NCI-H1417 (cell line): ENCODE data around the gene NKX6-2.
"Not testable (repeated sequence)": the region's sequence is repeated elsewhere in the genome, so short reads cannot be mapped to it uniquely, and the experiment has no call there.

ENCODE experiments used
- DNase-seq, 3 experiments: peaks; one replicate each; lab custom pipeline; 2025; lab: John Stamatoyannopoulos, UW

NKX6-2 gene

DNA sequence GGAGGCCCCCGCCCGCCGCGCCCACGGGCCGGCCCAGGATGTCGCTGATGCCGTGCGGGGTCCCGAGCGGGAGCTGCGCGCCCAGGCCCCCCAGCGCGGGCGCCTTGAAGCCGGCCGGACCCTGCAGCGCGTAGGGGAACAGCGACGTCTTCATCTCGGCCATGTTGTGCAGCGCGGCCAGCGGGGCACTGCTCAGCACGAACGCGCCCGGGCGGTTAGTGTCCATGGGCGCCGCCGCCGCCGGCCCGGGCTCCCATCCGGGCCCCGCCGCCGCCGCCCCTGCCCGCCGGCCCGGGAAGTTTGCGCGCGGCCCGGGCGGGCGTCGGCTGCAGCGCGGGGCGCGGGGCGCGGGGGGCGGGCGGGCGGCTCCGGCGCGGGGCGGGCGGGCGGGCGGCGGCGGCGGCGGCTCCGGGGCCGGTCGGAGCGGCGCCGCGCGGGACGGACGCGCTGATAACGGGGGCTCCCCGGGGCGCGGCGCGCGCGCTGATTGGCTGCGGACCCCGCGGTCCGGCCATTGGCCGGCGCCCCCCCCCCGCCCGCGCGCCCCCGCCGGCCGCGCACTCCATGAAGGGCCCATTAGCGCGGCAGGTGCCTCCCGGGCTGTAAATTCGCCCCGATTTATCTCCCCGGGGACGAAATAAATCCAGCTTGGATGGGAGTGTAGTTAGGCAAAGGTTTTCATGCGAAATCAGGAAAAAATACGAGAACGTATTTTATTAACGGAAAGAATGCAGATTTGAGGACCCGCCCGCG is at the start of gene NKX6-2:
Gene NKX6-2, minus strand, starts transcription at position 425 of the 753 bp plus-strand sequence. Its CDS starts 199 bp downstream, at position 226.
- DNase-seq, result no peak

DNA sequence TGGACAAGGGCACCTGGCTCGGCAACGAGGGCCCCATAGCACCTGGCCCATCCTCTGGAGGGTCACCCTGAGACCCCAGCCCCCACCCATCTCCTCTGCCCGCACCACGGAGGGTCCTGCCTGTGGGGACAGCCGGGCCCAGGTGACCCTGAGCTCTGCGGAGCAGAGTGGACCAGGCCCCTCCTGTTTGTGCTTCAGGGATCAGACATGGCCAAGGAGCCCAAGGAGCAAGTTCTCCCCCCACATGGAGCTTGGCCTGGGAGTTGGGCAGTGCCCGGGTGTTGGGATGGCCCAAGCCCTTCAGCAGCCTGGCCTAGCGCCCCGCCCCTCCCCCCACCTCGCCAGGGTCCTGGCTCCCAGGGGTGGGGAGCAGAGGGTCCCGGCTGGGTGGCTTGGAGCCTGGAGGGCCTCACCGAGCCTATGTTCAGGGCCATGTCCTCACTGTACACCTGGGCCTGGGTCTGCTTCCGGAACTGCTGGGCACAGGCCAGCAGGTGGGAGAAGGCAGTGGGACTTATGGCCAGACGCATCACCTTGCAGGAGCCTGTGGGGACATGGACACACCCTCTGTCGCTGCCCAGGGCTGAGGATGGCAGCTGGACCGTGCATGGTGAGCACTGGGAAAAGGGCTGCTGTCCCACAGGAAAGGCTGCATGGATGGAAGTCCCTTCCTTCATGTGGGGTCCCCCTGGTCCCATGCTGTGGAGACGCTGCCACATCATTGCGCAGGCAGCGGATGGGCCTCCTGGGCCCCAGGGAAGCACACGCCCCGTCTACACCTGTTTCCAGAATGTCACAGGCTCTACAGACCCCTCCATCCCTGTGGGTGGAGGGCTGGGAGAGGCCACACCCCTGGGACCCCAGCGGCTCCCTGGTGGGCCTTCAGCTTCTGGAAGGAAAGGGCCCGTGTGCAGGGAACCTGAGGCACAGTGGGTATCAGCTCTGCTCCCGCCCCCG is 49.2 kb upstream of the NKX6-2 start:
- no peak for DNase-seq

DNA sequence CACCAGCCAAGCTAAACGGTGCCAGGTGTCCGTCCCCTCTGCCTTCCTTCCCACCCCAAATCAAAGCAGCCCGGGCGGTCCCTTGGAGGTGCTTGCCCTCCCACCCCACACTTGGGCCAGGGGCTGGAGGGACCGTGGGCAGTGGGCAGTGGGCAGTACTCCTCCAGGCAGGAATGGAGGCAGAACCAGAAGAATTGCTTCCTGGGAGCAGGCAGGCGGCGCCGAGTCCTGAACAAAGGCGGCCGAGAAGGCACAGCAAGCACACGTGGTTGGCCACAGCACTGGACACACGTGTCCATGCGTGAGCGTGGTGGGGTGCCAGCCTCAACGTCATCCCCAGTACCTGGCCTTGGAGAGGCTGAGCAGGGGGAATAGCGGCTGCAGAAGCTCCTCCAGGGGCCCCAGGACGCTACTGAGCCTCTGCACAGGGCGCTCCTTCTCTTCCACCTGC is 48.4 kb upstream of the NKX6-2 start:
- no peak for DNase-seq

DNA sequence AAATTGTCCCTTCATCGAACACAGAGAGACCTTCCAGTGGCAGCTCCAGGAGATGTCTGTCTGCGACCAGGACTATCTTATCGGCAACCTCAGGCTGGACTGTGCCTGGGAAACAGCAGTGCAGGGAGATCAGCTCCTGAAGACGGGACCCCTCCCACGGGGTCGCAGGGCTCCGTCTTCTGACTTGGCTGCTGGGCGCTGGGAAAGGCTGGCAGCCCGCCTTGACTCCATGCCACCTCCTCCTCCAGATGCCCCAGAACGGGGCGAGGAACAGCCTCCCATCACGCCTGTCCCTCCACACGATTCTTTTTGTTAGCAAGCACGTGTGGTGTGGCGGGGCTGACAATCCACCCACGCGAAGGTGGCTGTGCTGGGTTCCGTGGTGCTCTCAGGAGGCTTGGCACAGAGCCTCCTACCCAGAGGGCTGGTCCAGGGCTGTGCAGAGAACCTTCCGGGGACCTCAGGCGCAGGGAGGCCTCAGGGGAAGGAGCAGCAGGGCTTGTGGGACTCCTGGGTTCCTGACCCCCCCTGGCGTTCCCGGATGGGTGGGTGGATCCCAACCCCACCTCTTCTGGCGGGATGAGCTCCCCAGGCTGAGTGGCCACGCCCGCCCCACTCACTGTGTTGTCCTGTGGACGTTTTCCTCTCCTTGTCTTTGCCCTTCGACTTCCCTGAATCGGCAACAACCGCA is 47.6 kb upstream of the NKX6-2 start:
- DNase-seq, result no peak

DNA sequence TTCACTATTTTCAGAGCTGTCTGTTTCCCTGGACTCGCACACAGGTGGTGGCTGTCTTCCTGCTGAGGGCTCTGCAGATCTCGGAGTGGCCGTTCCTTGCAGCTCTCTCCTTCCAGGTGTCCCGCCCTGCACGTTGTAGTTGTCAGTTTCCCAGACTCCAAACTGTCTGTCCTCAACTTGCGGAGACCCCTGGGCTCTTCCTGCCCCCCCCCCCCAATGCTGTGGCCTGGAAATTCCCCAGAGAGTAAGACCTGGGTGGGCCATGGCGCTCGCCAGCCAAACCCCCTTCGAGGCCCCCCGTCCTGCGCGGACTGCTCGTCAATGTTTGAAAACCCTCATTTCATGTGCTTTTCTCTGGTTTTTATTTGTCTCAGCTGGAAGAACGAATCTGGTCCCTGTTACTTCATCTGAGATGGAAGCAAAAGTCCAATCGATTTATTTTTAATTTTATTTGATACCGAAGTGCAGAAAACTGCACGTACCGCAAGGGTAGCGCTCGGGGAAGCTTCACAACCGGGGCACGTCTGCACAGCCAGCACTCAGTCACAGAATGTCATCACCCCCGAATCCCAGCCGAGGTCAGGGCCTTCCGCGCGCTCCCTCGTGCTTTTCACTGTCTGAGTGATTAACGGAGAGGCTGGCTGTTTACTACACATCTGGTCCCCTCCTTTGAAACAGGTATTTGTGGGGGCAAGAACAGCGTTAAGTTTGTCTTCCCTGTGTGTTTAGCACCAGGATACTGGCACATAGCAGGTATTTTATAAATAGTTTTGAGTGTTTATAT is 46.4 kb upstream of the NKX6-2 start:
- no peak for DNase-seq

DNA sequence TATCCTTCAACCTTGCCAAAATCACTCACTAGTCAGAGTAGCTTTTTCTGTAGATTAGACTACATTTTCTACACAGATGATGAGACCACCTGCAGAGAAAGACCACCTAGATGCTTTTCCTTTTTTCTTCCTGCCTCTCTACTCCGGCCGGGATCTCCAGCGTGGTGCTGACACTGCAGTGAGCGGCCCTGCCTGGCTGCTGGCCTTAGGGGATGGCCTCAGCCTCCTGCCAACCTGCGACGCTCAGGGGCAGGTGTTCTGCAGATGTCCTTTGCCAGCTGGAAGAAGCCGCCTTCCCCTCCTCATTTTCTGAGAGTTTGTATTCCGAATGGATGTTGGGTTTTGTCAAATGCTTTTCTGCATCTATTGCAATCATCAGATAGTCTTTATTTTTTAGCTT is 43.5 kb upstream of the NKX6-2 start:
- DNase-seq, result no peak

DNA sequence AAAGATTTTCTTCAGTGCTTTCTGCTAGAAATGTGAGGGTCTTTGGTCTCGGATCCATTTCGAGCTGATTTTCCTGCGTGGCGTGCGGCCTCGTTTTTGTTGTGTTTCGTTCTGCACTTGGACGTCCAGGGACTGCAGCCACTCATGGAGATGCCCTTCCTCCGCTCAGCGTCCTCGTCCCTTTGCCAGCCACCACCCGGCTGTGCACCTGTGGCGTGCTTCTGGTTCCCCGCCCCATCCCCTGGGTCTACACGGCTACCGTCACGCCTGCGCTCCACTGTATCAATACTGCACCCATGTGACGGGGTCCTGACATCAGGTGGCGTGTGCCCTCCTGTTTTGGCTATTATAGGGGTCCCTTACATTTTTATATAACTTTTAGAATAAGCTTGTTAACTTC is 42.7 kb upstream of the NKX6-2 start:
- no peak for DNase-seq

DNA sequence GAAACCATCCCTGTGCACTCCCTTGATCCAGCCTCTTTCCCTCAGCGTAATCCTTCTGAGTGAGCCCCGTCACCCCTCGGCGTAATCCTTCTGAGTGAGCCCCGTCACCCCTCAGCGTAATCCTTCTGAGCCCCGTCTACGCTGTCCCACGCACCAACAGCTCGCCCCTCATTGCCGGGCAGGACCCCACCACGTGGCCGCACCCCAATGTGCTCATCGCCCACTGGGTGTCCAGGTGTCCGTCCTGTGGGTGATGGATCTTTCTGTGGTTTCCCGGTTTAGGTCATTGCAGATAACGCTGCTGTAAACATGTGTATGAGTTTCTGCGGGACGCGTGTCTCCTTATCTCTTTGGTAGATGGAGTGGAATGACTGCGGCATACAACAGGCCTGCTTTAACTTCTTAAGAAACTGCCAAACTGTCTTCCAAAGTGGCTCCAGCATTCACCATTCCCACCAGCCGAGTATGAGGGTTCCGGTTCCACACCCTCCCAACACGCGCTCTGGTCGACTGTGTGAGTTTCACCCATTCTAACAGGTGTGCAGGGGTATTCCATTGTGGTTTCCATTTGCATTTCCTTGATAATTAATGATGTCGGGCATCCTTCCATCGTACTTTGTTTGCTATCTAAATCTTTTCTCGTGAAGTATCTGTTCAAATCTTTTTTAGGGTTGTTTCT is 42.1 kb upstream of the NKX6-2 start:
- no peak for DNase-seq

DNA sequence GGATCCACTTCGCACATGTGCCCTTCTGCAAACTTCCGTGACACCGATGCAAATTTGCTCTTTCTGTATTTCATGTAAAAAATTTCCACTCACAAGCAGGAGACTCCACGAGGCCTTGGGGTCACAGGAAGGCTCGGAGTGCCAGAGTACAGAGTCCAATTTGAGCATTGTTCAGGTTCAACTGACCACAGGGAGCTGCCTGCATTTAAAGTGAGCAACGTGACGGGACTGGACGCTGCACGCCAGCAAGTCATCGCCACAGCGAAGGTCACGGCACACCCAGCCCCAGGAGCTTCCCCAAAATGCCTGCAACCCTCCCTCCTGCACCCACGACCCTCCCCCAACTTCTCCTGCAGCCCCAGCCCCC is 41.5 kb upstream of the NKX6-2 start:
- DNase-seq, result no peak

DNA sequence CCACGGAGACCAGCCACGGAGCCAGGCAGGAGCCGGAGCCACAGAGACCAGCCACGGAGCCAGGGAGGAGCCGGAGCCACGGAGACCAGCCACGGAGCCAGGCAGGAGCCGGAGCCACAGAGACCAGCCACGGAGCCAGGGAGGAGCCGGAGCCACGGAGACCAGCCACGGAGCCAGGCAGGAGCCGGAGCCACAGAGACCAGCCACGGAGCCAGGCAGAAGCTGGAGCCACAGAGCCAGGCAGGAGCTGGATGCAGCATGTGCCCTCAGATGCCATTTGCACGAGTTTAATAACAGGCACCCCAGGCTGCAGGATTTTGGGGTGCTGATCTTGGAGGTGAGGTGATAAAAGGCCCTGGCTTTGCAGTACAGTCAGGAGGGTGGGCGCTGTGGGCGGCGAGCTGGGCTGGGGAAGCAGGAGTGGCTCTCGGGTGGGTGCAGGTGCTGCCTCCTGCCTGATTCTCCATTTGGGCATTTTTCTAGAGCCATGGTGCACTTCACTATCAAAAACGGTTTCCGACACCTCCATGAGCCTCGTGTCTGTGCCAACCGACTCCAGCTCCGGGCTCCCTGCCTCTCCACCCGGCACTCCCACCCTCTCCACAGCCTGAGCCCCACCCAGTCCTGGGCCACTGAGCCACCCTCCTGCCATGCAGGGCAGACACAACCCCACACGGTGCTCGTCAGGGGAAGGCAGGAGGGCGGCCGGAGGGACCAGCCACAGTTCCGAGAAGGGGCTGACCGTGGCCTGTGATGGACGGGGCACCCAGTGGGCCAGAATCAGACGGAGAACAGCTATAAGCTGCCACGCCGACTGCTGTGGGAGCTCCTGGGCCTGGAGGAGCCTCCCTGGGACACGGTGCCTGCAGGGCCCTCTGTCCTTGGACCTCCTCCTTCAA is 40.8 kb upstream of the NKX6-2 start:
- DNase-seq, result no peak

DNA sequence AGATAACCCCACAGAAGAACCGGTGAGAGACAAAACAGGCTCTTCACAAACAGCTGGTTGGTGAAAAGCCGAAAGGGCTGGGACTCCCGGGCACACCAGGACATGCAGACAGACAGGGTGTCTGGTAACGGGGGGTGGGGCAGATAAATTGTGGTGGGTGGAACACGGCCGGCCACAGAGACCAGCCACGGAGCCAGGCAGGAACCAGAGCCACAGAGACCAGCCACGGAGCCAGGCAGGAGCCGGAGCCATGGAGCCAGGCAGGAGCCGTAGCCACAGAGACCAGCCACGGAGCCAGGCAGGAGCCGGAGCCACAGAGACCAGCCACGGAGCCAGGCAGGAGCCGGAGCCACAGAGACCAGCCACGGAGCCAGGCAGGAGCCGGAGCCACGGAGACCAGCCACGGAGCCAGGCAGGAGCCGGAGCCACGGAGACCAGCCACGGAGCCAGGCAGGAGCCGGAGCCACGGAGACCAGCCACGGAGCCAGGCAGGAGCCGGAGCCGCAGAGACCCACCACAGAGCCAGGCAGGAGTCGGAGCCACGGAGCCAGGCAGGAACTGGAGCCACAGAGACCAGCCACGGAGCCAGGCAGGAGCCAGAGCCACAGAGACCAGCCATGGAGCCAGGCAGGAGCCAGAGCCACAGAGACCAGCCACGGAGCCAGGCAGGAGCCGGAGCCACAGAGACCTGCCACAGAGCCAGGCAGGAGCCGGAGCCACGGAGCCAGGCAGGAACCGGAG is 40.0 kb upstream of the NKX6-2 start:
- DNase-seq, result not testable (repeated sequence)

DNA sequence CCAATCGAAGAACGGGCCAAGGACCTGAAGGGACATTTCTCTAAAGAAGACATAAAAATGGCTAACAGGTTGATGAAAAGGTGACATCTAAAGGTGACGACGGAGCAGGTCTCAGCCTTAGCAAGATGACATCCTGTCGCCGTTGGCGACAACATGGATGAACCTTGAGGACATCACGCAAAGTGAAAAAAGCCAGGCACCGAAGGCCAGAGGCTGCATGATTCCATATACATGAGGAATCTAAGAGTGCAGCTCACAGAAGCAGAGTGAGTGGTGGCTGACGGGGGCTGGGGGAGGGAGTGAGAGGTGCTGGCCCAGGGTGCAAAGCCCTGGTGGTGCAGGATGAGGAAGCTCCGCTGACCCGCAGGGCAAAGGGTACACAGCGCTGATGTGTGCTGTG is 34.1 kb upstream of the NKX6-2 start:
- DNase-seq, result no peak

DNA sequence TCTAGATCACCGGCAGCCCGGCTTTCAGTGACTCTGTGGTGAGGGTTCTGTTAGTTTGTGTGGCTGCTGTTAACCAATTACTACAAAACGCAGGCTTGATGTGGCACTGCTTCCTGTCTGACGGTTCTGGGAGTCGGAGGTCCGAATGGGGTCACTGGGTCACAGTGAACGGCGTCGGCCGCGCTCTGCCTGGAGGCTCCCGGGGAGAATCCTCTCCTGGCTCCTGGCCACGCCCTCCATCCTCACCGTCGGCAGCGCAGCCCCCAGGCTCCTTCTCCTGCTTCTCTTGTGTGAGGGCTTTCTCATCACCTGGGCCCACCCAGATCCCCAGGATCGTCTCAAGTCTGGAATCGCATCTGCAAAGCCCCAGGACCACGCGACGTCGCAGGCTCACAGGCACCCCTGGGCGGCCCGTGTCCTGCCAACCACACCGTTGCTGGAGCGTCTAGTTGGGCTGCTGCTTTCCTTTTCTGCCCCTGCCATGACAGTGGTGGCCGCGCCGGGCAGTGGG is 31.8 kb upstream of the NKX6-2 start:
- DNase-seq, result no peak

DNA sequence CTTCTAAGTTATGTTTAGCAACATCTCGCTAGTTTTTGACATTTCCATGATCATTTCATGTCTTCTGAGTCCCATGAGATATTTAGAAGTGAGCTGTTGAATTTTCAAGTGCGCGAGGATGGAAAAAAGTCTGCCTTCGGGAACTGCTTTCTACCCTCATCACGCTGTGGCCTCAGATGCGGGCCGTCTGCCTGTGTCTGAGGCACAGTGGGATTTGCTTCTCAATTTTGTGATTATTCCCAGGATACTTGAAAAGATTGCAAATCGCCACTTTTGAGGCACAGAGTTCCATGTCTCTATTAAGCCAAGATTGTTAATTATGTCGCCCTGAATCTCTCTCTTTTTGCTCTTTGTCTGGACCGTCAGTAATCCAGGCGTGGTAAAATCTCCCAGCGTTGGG is 30.8 kb upstream of the NKX6-2 start:
- DNase-seq, result no peak

DNA sequence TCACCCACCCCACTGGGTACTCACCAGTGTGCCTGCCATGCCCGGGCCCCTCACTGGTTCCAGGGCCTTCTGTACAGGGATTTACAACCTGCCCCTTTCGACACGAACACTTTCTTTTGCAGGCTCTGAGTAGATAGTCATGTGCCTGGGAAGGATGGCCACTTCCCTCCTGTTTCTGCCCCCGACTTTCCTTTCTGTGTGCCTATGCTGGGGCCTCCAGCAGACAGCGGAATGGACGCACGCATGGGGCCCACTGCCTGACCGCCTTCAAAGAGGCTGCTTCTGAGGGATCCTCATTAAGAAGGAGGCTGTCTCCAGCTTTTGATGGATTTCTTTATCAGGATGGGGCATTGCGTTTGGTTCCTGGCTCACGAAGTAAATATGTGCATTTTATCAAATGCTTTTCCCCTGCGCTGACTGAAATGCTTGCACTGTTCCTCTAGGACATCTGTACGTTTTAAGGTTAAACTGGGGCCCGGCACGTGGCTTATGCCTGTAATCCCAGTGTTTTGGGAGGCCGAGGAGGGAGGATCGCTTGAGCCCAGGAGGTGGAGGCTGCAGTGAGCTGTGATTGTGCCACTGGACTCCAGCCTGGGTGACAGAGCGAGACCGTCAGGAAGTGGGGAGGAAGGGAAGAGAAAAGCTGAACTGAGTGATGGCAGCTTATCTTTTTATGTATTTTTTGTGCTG is 29.4 kb upstream of the NKX6-2 start:
- DNase-seq, result no peak

DNA sequence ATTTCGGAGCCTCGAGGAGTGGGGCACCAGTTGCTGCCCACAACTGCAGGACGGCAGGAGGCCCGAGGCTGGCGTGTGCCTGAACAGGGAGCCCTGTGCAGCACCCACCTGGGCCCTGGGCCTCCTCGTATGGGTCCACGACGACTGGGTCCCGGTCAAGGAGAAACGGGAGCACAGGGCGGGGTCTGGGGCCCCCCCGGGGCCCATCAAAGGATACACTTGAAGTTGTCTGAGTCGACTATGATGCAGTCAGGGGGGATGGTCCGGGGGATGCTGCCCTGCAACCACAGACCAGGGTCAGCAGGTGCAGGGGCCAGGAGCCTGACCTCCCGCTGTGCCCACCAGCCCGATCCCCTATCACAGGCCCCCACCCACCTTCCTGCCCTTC is 28.5 kb upstream of the NKX6-2 start:
- no peak for DNase-seq

DNA sequence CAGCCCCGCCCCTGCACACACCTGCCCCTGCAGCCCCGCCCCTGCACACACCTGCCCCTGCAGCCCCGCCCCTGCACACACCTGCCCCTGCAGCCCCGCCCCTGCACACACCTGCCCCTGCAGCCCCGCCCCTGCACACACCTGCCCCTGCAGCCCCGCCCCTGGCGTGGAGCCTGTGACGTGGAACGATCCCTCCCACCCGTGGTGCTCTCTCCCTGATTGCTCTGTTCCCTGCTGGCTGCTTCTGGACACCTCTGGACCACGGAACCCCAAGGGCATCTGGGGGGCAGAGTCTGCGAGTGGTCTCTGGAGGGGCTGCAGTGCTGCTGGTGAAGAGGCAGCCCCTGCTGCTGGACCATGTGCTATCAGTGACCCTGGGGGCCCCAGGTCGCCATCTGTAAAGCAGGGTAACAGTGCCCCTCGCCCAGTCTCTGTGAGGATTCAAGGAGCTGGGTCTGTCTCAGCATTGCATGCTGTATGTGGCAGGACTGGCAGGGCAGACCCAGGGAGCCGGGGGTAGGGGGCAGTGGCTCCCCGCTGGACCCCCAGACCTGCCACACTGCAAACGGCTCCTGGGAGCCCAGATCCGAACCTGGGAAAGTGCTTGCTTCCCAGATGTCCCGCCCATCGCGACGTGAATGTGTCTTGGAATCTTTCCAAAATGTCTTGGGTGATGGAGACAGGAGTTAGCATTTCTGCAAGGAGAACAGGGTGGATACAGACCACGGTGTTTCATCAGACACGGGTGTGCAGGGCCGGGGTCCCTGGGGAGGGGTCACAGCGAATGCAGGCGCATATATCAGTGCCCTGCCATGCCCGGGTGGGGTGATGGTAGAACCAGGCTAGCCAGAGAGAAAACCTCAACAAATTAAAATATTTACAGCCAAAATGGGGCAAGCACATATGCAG is 27.9 kb upstream of the NKX6-2 start:
- DNase-seq, result no peak
